ENCODE results near the gene KIF4A. TPM values are rescaled to one million over a fixed set of nuclear protein-coding genes. Genes with fewer than 3 reads are reported as not detected.
A peak's percentile ranks its signal among the peaks of the same experiment; 100 is the strongest.

KIF4A gene
- total RNA-seq, 1 donor from 2014 or later = not detected

GRCh38 chrX:70434352-70434866 lies 144.5 kb downstream of the KIF4A start:
- H3K9me3 ChIP-seq = no peaks in the 10 kb centered on the region
- intact Hi-C loops (cut with DNase I) = loop anchor here (2.0 to 10.0 kb wide), 5 partner anchors 20 to 820 kb away; partner anchors contain the start of genes EDA and PDZD11
- no peaks in the 10 kb centered on the region for H3K36me3 ChIP-seq
- no peaks in the 10 kb centered on the region for H3K27me3 ChIP-seq
- TF ChIP-seq CTCF (IDR thresholded peaks at IDR 0.05) = no peak
- peak; percentile 49 to 93 for DNase-seq (ENCODE audit: low spot score in 2 of 2)
- H3K4me1 ChIP-seq = peaks cover 0 to 11% of the 10 kb centered on the region in 2 donors
- H3K4me3 ChIP-seq = peak overlapping the region; percentile 51 to 58
- H3K27ac ChIP-seq = peak overlapping the region; percentile 85 to 93

- Histone ChIP-seq H3K4me1 (peaks cover 0 to 11% of the 10 kb centered on the region in 2 donors), H3K27ac (peak overlapping the region; percentile 85 to 93), H3K9me3 (no peaks in the 10 kb centered on the region), H3K36me3 (no peaks in the 10 kb centered on the region), H3K27me3 (no peaks in the 10 kb centered on the region), H3K4me3 (peak overlapping the region; percentile 51 to 58)
- intact Hi-C loops (cut with DNase I) = loop anchor here (2.0 to 10.0 kb wide), 6 partner anchors 20 to 820 kb away; partner anchors contain the start of genes EDA, IGBP1 and PDZD11
- peak in 1 of 2 donors; percentile 86 for DNase-seq (ENCODE audit: low spot score in 2 of 2)
- TF ChIP-seq CTCF (IDR thresholded peaks at IDR 0.05) = no peak
These were observed 145.1 kb downstream of the KIF4A start for GRCh38 chrX:70434914-70435586.

- no peaks in the 10 kb centered on the region for H3K27me3 ChIP-seq
- DNase-seq (ENCODE audit: low spot score in 2 of 2) = no peak
- intact Hi-C loops (cut with DNase I) = loop anchor here (5.0 to 10.0 kb wide), 4 partner anchors 242 to 822 kb away; partner anchors contain the start of genes EDA and IGBP1
These were observed 146.4 kb downstream of the KIF4A start for GRCh38 chrX:70436343-70436742.

GRCh38 chrX:70437011-70437410 lies 147.1 kb downstream of the KIF4A start:
- no peaks in the 10 kb centered on the region for H3K27me3 ChIP-seq
- intact Hi-C loops (cut with DNase I) = loop anchor here (5.0 to 10.0 kb wide), 4 partner anchors 242 to 822 kb away; partner anchors contain the start of genes EDA and IGBP1
- peaks cover 0 to 11% of the 10 kb centered on the region in 2 donors for H3K4me1 ChIP-seq
- no peaks in the 10 kb centered on the region for H3K36me3 ChIP-seq
- no peaks in the 10 kb centered on the region for H3K9me3 ChIP-seq
- no peak overlapping the region for H3K4me3 ChIP-seq
- no peak for TF ChIP-seq CTCF (IDR thresholded peaks at IDR 0.05)
- no peak for DNase-seq (ENCODE audit: low spot score in 2 of 2)
- H3K27ac ChIP-seq = peak overlapping the region; percentile 85 to 93

More at GRCh38 chrX:70436343-70436742, 146.4 kb downstream of the KIF4A start:
- TF ChIP-seq CTCF (IDR thresholded peaks at IDR 0.05) = no peak
- Histone ChIP-seq H3K27ac (peak overlapping the region; percentile 85 to 93), H3K4me1 (peaks cover 0 to 11% of the 10 kb centered on the region in 2 donors), H3K4me3 (no peak overlapping the region), H3K9me3 (no peaks in the 10 kb centered on the region), H3K36me3 (no peaks in the 10 kb centered on the region)

- Histone ChIP-seq H3K36me3 (no peaks in the 10 kb centered on the region), H3K27ac (peak overlapping the region; percentile 85 to 93), H3K4me1 (peaks cover 0 to 11% of the 10 kb centered on the region in 2 donors), H3K27me3 (no peaks in the 10 kb centered on the region), H3K4me3 (no peak overlapping the region), H3K9me3 (no peaks in the 10 kb centered on the region)
- TF ChIP-seq CTCF (IDR thresholded peaks at IDR 0.05) = no peak
- intact Hi-C loops (cut with DNase I) = loop anchor here (5.0 to 10.0 kb wide), 4 partner anchors 243 to 823 kb away; partner anchors contain the start of genes EDA and IGBP1
- no peak for DNase-seq (ENCODE audit: low spot score in 2 of 2)
These were observed 148.2 kb downstream of the KIF4A start for GRCh38 chrX:70437921-70438665.
